ENCODE data around the gene CRYBG3. TPM values are rescaled to one million over a fixed set of nuclear protein-coding genes. Genes with fewer than 3 reads are reported as not detected.
A peak's percentile ranks its signal among the peaks of the same experiment; 100 is the strongest.

Gene CRYBG3
- total RNA-seq, 1 donor from 2014 or later, result 18.3 TPM

DNA sequence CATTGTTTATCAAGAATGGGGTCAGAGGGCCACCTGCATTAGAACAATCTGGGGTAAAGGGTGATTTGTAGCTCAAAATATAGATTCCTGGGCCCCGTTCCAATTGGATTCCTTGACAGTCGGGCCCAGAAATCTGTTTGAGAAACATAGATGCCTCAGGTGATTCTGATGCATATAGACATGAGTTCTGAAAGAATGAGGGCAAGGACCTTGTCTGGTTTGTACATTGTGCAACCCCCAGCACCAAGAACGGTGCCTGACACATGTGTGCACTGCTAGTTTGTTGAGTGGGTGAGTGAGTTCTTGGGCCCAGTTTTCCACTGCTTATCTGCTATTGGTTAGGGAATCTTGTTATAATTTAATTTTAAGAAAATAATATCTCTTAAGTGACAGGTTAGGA lies 16.6 kb downstream of the CRYBG3 start:
- peak; percentile 67 for ATAC-seq

DNA sequence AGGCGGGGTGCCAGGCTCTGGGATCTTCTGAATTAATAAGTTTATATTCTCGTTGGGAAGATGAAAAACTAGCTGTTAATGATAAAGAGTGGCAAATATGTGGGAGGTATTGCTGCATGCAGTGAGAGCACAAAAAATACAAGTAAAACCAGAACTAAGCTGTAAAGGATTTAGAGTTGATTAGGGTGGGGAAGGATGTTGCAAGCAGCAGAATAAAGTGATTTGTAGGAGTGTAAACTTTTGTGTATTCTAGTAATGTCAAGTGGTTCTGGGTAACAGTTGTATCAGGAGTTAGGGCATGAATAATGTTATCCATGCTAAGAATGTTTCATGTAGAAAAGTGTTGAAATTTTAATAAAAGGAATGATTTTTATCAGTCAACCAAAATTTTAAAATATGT lies 18.1 kb downstream of the CRYBG3 start:
- peak; percentile 81 for ATAC-seq

DNA sequence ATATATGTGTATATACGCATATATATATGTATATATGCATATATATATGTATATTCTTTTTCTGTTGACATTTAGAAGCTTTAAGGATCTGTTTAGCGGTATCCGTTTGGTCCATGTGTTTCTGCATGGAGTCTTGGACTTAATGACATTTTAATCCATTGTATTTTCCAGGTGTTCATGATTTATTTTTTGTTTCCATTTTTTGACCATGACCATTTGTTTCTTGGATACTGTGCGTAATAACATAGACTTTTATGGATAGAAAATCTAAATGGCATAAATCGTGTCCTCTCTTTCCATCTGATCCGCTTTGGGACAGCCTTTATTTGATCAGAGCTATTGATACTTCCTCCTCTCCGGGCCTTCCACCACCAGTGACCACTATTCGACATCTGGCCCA lies 19.5 kb downstream of the CRYBG3 start:
- no peak for ATAC-seq

DNA sequence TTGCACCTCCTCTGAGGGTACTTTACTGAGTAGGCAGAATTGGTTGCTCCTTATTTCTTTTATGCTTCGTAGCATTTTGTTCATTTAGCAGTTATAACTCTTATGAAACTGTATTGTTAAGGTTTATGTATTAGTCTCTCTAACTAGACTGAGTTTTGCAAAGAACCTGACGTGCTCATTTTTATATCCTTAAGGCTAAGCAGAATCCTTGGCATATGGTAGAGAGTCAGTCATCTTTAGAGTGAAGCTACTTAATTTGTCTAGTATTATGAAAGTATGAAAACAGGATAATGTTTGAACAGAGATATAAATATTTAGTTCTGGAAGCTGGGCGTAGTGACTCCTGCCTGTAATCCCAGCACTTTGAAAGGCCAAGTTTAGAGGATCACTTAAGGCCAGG lies 20.1 kb downstream of the CRYBG3 start:
- no peak for ATAC-seq

DNA sequence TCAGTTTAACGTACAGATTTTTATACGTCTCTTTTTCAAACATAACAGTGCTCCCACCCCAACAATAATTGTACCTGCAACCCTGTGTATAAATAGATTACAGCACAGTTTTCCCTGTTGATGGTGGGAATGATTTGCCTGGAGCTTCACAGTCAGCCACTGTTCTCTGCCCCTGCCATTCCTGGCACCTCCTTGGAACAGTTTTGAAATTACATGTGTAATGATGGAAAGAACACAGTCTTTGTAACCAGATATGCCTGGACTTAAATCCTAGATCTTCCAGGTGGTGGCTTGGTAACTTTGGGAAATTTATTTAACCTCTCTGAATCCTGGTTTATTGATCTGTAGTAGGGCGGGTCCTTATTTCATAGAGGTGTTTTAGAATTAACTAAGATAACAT lies 27.0 kb downstream of the CRYBG3 start:
- no peak for ATAC-seq

DNA sequence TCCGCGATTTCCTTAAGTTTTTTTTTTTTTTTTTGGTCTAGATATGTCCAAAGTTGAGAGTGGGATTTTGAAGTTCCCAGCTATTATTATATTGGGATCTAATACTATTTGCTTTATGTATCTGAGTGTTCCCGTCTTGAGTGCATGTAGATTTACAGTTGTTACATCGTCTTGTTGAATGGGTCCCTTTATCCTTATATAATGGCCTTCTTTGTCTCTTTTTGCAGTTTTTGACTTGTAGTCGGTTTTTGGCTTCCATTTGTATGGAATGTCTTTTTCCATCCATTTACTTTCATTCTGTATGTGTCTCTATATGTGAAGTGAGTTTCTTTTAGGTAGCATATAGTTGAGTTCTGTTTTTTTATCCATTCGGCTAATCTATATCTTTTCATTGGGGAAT lies 35.6 kb downstream of the CRYBG3 start:
- no peak for ATAC-seq

DNA sequence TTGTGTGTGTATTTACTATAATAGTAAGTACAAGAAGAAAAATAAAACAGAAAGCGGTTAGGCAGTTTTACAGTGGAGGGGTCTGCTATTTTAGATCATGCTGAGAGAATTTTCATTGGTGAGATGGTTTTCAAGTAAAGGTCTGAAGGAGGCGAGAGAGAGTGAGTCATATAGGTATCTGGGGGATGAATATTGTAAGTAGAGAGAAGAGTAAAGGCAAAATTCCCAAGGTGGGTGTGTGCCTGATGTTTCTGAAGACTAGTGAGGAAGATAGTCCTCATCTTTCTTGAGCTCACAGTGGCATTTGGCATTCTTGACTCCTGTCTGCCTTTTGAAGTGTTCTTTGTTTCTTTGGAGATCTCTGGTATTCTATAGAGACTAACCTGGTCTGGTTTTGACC lies 38.6 kb downstream of the CRYBG3 start:
- no peak for ATAC-seq

DNA sequence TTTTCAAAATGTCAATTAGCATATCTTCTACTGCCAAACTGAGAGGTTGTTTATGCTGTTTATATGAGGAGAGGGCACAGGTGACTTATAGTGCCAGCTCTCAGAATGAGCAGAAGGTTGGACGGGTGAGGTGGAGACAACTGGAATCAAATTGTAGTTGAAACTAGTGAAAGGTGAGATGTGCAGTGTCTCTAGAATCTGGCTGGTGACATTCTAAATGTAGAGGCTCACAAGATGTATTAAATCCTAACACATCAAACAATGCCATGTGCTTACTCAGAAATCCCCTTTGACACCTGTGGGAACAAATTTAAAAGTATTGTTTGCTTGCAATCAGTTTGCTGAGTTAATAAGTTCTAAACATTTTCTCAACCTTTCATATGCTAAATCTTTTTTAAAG lies 40.8 kb downstream of the CRYBG3 start:
- no peak for ATAC-seq

DNA sequence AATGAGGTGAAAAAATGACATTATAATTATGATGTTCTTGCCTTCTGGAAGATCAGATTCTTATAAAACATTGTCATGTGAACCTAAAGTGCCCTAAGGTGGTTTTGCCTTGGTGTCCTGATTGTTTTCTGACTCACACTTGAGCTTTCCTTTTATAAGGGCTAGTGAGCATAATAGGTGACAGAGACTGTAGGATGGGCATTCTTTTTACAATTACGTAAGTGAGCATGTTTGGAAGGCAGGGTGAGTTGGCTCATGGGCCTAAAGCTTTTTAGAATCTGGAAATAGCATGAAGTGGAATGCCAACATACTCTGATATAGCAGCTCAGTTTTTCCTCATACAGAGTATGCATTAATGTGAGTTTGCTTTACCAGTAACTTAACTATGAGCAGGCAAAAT lies 41.2 kb downstream of the CRYBG3 start:
- peak; percentile 90 for ATAC-seq

DNA sequence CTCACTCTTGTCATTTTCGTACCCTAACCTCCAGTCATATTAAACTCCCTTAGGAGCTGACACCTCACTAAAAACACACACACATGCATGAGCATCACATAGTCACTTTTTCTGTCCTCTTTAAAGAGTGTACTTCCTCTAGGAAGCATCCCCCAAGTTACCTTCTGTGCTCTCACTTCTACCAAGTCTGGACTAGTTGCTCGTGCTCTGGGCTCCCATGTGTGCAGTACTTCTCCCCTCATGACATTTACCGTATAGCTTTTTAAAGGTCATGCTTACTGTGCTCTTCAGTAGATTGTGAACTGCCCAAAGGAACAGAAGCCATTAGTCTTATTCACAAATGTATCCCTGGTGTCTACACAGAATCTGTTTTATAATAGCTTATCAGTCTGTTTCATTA lies 42.0 kb downstream of the CRYBG3 start:
- ATAC-seq, result no peak

DNA sequence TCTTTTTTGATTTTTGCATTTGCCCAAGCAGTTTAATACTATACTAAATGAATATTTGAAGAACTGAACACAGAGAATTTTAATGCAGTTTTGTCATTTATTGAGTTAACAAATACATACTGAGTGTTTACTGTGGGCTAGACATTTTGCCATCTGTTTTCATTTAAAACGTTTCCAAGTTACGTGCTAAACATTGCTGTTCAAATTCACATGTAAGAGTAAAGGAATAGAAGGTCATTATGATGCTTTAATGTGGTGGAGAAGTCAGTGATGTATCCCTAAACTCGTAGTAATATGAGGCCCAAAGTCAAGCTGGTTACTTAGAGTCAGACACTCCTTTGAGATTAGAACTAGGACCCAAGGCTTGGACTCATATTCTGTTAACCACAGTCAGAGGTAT lies 49.4 kb downstream of the CRYBG3 start:
- ATAC-seq, result no peak

DNA sequence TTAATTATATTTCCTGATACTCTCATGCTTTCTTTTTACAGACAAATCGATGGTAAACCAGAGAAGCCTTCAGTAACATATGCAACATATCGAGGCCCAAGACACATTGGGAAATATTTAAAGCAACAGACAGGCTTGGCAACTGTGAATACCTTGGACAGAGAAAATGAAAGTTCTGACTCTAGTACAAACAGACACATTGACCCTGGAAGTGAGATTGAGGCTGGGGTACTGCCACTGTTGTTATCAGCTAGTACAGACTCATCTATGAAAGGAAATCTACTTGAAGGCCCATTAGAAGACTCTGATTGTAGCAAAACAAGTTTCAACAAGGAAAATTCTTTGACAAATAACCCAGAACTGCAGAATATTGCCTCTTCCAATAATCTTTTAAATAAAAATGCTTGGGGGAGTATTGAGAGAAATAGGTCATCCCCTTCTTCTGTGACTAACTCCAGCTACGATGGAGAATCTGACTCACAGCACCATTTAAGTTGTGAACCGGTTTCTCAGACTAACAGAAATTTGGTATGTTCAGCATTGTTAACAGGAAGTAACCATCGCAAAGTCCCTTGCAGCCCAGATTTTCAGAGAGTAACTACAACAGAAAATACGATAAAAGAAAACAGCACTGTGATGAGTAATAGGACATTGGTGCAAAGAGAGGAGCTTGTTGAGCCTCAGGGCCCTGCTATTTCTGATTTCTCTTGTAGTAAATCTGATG lies 50.2 kb downstream of the CRYBG3 start:
- peak; percentile 95 for ATAC-seq

DNA sequence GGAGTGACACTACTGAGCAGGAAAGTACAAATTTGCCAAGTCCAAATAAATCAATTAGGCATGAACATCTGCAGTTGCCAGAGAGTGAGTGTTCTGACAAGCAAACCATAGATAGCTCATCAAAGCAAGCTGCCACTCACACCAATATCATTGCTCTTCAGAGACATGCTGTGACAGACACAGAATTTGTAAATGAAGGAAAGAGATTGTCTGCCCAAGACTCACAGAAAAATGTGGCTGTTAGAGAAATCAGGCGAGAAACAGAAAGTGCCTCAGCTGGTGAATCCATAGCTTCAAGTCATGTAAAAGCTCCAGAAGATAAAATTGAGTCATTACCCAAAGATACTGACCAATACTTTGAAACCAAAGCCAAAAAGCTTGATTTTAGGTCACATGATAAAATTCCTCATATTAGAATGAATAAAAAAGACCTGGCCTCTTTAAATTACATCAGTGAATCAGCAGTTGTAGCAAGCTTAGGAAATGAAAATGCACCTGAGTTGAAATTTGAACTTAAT lies 50.8 kb downstream of the CRYBG3 start:
- no peak for ATAC-seq

DNA sequence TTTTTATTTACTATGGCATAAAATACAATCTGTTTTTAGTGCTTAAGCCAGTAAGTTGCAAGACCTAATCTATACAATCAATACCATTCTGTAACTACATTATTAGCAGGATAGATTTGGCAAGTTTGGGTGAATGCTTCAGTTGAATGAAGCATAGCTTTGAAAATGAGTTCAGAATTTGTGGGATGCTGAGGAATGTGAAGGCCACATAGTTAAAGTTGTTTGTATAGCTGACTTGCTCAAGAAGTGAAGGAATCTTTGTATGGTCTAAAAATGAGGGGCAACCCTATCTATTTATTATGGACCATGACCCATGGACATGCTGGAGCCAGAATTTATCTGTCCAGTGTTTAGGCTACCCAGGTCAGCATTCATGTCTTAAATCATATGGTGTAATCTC lies 58.5 kb downstream of the CRYBG3 start:
- no peak for ATAC-seq

DNA sequence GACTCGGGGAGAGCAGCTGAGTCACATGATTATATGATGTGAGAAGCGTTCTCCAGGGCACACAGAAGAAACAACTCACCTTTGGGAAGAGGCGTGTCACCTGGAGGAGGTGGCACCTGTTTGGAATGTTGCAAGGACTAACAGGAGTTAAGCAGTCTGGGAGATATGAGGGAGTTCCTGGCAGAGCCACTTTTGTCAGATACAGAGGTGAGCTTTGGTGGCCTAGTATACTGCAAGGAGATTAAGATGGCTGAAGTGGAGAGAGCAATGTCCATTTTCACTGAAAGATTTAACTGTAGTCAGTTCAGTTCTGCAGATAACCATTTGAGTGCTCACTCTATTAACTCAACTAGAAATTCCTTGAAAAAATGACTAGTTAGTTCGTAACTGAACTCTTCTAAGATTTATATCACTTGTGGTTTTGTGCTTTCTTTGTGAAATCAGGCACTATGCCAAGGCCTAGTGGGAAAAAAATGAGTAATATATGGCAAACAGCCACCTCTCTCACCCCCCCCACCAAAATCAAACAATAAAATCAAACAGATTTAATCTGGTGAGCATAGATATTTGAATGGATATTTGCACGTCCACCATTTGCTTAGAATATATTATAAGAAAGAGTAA lies 61.3 kb downstream of the CRYBG3 start:
- peak; percentile 91 for ATAC-seq

DNA sequence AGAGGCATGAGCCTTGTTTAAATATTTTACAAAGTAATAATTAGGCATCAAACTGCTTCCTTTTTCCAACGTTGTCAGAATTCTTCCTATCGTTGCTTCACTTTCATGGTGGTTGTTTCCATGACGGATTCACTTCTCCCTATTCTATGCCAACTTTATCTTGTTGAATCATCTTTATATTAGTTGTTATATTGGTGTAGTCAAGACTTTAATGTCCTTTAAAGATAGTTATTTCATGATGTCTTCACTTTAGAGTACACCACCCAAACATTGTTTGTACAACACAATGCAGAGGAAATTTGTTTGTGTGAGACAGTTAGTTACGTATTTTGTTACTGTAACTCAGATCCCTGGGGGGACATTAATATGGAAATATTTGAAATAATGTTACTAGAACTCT lies 61.9 kb downstream of the CRYBG3 start:
- no peak for ATAC-seq

DNA sequence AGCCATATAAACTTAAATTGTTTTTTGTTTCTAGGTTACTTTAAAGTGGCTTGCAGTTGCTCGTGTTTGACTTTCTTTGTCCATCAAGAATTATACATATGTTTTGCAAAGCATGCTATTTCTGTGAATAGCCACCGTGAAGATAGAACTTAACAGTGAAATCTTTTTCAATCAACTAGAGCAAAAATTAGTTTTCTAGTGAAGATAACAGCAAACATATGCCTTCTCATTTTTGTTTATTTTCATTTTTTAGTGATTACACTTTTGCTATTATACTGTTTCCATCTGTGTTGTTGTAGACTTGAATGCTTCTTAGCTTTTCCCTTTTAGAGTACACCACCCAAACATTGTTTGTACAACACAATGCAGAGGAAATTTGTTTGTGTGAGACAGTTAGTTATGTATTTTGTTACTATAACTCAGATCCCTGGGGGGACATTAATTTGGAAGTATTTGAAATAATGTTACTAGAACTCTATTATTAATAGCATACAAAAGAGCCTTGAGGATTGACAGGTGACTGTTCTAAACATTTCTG lies 62.8 kb downstream of the CRYBG3 start:
- no peak for ATAC-seq

DNA sequence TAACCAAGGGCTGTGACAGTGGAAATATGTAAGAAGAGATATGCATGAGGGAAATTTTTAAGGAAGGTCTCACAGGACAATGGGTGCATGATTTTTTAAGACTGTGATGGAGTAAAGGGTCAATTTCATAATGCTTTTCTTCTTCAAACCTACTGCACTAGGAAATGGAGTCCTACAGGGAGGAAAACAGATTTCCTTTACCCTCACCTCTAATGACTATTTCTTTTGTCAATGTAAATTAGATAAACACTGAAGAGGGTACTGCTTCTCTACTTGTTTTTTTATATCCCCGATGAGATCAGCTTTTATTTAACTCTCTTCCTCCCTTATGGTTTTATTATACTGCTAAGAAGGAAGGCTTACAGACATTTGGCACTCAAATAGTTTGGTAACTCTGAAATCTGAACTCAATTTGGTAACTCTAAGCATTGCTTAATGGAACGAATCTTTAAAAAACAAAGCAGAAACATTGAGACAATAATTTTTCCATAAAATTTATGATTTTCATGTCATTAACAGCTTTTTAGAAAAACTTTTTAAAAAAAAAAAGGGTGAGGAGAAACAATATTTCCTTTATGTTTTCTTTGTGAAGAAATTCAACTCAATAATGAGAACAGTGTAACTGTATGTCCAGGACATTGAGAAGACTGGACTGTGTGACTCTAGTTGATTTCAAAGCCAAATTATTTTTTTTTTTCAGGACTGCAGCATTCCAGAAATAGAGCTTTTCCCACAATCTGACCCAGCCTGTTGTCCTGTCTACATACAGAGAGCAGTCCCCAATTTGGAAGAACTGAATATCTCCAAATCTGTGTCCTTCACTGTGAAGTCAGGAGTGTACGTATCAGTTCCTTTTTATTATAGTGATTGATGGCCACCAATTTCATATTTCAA lies 64.4 kb downstream of the CRYBG3 start:
- no peak for ATAC-seq

DNA sequence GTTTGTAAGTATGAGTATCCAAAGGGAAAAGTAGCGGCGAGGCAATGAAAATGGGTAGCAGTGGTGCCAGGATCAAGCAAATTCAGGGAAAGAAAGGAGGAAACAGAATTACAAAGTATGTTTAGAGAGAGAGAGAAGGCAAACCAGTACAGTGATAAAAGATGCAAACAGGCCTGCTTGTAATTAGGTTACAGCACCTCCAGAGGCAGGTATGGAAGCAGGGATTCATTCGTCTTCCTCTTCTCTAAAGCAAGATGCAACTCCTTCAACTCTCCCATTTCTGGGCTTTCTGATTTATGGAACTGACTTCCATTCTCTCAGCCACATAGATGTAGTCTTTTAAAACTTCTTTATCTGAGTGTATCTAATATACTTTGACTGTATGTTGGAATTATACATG lies 68.0 kb downstream of the CRYBG3 start:
- ATAC-seq, result no peak

DNA sequence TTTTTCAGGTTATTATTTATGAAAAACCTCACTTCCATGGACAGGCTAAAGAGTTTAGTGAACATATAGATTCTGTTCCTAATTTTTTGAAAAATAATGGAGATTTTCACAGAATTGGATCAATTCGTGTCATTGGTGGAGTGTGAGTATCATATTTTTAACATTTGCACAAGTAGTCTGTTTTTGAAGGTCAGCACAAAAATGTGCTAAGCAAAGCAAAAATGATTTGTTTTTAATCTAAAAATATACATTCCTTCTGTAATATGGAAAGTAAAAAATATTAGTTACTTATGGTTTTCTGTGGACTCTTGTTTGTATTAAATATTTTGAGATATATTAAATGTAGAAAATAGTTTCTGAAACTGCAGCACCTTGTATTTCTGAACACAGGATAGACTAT lies 71.0 kb downstream of the CRYBG3 start:
- no peak for ATAC-seq

DNA sequence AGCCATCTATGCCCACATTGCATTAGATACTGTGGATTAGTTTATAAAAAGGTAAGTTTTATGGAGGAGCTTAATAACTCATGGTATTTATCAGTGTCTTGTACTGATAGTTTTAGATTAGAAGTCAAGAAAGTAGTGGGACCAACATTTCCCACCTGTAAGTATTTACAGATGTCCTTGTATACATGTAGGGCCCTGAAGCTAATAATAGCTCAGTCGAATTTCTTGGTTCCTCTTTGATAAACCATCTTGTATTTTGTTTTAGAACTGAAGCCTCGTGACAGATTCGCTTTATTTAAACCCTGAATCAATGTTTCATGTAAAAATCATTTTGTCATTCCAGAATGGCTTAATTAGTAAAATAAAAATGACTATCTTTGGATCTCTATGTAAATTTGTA lies 73.4 kb downstream of the CRYBG3 start:
- ATAC-seq, result no peak

DNA sequence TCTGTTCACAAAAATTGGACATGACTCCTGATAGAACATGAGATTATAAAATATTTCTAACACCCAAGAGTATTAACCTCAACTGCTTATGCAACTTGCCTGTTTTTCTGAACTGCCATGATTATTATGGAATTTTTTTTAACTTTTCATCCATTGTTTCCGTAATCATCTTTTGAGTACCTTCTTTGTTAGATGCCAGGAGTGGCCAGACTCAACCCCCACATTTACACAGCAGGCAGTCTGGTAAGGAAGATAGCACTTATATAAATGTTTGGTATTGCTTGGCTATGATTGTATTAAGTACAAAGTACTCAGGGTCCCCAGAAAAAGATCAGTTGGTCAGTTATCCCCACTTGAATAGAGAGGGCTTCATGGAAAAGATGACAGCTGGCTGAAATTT lies 74.3 kb downstream of the CRYBG3 start:
- no peak for ATAC-seq

DNA sequence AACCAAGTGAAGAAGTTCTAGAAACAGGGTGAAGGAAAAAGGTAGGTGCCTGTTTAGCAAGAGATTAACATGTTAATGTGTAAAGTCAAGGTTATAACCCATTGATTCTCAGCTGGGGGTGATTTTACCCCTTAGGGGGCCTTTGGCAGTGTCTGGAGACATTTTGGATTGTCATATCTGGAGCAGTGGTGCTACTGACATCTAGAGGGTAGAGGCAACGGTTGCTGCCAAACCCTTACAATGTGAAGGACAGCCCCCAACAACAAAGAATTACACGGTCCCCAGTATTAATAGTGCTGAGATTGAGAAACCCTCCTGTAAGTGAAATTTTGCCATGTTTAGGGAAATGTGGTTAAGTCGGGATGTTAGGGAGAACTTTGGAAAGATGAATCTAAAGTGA lies 74.7 kb downstream of the CRYBG3 start:
- no peak for ATAC-seq
